GM21360 (cell line): ENCODE results near the gene TFF1.

ENCODE experiments used
- ATAC-seq: cut with Tn5 transposase; IDR thresholded peaks from one replicate; pipeline ENCODE4 v1.9.1; 2021; ENCODE audit warnings: mild to moderate bottlenecking, moderate library complexity; ENCODE audit not compliant: unreplicated experiment

The TFF1 gene

DNA sequence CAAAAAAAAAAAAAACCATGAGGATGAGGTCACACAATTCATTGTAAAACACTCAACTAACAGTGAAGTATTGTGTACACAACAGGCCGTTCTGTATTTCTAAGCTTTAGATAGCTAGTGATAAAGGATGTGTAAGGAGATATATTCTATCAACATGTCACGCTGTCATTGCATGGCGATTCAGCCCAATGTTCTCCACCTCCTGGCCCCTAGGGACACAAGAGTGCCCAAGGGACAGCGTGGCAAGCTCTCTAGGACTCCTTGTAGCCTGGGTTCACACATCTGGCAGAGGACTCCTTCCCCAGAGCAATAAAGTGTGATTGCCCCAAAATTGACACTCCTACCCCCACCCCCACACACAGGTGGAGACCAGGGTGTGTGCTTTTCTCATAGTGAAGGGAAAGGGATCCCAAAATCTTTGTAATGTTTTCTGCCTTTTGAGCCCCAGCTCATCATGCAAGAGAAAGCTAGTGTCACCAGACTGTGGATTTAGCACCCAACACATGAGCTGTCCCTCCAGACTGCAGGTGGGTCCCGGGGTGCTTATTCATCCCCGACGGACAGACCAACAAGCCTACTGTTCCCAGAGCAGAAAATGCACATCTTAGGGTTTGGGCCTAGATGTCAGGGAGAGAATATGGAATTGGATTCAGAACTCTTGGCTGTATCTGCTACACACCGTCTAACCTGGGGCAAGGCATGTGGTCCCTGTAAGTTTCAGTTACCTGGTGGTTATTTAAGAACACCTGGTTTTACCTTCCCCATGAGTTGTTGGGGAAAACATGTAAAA is 18.0 kb upstream of the TFF1 start:
- ATAC-seq = no peak

DNA sequence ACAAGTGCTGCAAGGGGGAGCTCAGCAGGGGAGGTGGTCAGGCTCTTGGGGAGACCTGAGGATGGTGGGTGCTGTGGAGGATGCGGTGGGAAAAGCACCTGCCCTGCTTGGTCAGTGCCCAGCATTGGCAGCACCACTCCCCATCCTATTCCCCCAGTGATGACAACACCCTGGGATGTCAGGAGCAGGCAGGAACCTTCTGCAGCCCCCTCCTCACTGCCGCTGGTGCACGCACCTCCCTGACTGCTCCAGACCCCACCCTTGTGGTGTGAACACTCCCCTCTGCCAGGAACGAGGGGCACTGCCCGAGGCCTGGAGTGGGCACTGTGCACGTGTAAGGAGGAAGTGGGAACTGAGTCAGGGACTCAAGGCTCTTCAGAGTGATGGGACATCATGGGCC is 17.0 kb upstream of the TFF1 start:
- no peak for ATAC-seq

DNA sequence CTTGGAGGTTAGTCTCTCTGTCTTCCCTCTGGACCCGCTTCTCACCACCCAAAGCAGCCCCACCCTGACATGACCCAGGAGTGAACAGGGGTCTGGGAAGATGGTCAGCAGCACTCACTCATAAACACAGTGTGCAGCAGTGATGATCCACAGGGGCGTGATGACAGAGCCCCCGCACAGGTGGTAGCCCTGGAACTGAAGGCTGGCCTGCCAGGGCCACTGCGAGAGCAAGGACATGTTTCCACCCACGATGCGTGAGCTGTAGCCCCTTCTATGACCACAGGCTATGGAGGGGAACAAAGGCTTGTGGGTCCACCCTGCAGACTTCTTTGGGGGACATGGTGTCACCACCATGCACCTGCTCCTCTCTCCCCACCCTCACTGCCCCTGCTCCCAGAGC is 16.6 kb upstream of the TFF1 start:
- no peak for ATAC-seq

DNA sequence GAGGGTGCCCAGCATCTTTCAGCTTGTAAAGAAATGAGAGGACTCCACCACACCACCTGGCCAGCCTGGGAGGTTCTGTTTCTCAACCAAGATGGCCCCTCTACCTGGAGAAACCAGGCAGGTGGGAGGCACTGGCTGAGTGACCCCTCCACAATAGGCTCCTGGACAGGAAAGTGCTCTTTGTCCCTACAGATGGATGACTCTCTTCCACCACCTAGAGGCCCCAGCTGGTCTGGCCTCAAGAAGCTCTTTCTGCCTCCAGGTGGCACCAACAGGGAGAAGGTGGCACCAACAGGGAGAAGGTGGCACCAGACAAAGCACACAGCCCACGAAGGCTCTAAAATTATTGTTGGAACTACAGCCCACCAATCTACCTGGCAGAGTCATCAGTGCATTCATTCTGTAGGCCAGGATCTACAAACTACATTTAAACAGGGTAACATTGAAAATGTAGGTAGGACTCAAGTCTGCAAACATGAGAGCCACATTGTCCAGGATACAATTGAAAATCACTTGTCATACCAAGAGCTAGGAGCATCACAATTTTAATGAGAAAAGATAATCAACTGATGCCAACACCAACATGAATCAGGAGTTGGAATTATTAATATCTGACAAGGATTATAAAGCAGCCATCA is 15.1 kb upstream of the TFF1 start:
- ATAC-seq = no peak

DNA sequence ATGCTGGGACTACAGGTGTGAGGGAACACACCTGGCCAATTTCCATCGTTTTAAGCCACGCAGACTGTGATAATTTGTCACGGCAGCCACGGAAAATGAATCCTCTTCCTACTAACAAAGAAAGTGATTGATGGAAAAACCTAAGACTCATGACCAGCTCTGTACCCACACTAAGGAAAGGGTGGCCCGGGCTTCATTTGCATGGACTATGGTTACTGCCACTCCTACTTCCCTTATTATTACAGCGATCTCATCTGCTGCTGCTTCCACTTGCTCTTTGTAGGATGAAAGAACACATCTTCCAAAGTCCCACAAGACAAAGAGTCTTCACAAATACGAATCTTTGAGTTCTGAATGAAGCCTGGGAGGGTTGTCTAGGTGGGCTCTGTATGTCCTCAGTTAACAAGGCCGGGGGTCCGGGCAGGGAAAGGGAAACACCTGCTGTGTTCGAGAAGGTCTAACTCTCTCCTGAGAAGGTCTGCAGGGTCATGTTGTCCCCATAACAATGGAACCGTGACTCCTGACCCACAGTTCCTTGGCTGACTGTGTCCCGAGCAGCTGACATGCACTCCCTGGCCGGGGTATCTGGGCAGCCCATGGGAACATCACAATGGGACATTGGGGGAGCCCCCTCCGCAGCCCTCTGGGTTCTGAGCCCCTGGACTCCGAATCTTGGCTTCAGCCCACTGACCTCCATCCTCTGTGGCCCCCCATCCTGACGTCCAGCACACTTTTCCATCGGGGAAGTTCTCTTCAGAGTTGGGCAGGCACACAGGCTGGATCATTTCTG is 13.3 kb upstream of the TFF1 start:
- no peak for ATAC-seq

DNA sequence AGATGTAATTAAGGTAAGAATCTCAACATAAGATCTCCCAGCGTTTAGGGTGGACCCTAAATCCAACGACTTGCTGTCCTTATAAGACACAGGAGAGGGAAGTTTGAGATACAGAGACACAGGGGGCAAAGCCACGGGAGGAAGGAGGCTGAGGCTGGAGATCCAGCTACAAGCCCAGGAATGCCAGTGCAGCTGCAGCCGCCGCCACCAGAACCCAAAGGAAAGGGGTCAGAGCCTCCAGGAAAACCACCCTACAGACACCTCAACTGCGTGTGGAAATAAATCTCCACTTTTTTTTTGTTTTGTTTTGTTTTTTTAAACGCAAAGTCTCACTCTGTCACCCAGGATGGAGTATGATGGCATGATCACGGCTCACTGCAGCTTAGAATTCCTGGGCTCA is 12.1 kb upstream of the TFF1 start:
- ATAC-seq = no peak

DNA sequence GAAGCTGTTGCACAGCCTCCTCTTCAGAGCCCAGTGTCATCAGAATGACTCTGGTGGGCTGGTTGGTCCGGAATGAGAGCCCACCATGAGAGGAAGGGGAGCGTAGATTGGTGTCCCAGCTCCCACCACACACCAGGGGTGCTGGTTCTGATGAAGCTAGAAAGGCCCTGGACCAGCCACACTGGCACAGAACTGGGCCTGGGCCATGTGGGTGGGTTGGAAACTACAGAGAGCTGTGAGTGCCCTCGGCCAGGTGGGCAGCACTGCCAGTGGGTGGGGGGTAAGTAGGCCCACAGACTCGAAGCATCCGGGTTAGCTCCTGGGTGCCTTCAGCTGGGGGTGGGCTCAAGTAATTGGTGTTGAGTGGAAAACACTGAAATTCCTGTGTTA is 11.6 kb upstream of the TFF1 start:
- no peak for ATAC-seq

DNA sequence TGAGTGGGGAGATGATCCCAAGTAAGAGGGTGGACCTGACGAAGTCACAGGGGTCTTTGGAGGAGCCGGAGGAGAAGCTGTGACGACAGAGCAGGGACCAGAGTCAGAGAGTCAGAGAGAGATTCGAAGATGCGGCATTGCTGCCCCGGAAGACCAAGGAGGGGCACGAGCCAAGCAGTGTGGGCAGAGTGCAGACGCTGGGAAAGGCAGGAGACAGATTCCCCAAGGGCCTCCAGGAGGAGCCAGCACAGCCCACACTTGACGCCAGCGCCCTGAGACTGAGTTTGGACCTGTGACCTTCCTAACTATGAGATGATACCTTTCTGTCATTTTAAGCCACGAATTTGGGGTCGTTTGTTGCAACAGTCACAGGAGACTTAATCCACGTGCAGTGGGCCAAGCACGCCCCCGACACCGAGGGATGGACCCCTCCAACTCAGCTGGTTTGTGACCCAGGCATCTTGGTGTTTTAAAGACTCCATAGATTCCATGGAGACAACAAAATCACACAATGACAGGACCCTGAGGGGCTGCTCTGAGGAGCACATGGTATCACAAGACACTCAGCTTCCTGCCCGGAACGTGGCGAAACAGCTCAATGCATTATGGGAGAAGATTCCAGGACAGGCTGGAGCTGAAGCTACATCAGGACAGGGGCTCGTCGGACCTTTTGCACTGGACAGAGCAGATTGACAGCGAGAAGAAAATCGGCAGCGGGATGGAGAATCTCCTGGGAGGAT is 11.0 kb upstream of the TFF1 start:
- no peak for ATAC-seq

DNA sequence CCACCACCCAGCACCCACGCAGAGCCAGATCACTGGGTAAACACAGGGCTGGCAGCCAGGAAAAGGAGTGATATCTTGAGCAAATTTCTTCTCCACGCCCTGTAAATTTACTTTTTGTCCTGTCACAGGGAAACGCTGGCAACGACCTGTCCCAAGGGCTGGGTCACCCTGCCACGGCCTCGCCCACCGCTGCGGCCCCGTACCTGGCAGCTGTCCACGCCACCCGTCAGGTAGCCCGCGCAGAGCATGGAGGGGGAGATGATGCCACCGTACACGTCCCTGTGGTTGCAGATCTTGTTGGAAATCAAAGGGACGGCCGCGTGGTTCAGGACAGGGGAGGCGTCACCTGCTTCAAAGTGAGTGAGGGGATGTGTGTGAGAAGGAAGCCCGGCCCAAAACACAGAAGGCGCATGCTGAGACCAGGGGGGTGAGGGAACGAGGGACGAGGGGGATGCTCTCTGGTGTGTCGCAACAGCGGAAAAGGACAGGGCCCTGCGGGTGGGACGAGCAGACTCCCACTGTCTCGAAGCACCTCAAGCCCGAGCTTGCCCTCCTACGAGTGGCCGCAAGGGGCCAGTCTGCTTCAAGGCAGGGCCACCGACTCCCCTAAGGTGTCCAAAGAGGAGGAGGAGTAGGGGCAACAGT is 10.1 kb upstream of the TFF1 start:
- ATAC-seq = no peak

DNA sequence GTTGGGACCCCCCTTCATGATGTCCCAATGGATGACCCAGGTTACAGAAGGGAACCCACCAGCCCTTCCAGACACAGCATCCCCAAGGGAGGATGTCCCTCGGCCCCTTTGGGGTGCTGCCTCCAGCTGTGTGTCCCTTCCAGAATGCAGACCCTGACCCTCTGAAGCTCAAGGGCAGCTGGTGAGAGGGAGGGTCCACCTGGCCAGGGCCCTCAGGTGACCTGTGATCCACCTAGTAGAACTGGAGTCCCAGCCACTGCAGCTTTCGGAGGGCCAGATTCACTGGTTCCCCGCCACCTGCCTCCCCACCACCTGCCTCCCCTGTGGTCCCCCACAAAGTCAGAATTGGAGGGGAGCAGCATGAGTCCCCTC is 9.6 kb upstream of the TFF1 start:
- no peak for ATAC-seq

DNA sequence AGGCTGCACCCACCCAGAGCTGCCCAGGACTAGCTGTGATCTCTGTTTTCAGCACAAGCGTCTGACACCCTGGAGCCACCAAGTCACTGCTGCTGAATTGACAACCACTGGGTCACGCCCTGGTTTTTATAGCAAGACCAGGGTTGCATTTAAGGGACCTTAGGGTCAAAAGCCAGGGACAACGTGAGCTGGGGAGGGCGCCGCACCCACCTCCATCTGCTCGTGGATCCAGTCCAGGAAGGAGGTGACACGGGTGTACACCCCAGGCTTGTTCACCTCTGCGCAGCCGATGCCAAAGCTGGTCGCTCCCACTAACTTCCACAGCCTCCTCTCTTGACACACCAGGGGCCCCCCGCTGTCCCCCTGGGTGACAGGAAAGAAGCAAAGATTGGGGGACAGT is 9.2 kb upstream of the TFF1 start:
- no peak for ATAC-seq

DNA sequence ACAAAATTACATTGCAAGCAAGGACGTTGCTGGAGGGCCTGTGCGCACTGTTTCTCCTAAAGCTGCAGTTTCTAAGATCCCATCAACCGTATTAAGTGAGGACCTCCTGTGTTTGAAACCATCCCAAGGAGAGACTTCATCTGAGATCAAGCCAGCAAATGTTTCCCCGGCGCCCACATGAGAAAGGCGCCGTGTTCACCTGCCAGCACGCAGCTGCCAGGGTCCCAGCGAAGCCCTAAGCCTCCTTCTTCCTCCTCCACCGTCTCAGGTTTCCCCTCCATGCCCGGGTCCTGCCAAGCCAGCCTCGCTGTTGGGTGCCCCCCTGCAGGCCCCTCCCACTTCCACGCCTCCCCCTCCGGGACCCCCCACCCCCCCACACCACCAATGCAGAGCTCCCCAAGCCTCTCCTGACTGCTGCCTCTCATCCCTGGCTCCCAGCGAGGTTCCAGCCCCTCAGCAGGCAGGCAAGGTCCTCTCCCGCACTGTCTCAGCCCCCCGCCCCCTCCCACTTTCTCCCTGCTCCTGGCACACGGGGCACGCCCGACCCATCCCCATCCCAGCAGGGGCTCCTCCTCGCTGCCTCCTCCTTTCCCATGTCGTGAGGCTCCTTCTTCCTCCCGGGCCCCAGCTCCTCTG is 8.6 kb upstream of the TFF1 start:
- ATAC-seq = no peak

DNA sequence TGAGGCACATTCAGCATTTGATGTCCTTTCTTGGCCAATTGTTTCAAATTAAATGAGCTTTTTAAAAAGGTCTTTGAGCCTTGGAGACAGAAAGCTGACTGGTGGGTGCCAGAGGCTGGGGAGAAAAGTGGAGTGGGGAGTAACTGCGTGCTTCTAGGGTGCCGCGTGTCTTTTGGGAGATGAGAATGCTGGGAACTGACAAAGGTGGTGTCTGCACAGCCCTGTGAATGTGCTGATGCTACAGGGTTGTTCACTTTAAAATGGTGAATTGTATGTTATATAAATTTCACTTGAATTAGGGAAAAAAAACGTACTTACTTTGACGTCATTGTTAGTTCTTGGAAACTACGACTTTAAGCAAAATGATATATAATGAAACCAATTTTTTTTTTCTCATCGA is 8.1 kb upstream of the TFF1 start:
- no peak for ATAC-seq

DNA sequence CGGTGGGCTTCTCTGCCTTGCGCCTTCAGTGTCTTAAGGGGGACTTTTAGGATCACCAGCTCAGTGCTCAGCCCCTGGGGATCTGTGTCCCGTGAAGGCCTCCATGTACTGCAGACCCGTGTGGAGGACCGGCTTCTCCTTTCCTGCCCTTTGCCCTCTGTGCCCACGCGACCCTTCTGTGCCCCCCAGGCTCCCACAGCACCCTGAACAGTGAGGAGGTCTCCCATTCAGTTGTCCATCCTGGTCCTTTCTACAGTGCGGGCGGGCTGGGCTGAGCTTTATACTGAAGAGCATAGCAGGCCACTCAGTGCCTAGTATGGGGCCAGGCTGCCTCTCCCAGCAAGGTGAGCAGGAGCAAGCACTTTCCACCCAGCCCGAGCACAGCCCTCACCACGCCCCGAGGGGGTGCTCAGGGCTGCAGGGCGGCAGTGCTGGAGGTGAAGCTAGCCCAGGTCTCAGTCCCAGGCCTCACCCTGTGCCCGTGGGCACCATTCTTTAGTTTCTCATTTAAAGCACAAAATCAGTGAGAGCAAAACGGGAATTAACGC is 7.6 kb upstream of the TFF1 start:
- ATAC-seq = no peak

DNA sequence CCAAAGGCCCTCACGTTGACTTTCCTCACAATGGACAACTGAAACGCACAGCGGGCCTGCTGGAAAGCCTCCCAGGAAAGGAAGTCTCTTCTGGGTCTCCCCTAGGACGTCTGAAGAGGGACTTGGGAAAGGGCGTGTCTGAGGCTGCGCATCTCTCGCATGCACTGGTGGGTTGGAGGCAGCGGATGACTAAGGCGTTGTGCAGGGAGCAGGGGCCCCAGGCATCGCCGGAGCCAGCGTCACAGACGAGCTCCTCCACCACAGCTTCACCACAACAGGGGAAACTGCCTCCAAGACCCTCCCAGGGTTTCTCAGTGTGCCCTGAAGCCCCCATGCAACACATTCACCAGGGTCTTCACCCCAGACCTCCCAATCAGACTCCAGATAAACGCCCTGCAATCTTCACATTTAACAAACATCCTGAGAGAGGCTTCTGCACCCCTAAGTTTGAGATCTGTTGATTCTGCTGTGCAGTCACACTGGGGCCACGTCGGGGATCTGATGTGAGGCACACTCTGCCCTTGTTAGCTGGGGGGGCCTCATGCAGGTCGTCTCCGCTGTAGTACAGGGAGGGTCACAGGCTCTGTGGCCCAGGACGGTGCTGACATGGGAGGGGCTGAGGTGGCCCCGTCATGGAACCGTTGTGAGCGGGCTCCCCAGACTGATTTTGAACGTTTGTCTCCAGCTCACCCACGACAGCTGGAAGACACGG is 7.0 kb upstream of the TFF1 start:
- ATAC-seq = no peak

DNA sequence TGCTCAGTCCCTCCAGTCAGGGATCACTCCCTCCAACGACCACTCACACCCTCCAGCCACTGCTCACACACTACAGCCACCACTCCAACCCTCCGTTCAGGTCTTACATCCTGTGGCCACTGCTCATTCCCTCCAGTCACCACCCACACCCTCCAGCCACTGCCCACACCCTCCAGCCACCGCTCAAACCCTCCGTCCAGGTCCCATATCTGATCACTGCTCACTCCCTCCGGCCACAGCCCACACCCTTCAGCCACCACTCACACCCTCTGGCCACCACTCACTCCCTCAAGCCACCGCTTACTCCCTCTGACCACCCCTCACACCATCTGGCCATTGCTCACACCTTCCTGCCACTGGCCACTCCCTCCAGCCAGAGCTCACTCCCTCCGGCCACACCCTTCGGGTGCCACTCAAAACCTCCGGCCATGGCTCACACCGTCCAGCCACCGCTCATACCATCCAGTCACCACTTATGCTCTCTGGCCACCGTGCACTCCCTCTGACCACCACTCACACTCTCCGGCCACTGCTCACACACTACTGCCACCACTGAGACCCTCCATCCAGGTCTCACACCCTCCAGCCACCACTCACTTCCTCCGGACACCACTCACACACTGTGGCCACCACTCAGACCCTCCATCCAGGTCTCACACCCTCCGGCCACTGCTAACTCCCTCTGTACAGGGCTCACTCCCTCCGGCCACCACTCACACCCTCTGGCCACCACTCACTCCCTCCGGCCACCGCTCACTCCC is 4.7 kb upstream of the TFF1 start:
- no peak for ATAC-seq

DNA sequence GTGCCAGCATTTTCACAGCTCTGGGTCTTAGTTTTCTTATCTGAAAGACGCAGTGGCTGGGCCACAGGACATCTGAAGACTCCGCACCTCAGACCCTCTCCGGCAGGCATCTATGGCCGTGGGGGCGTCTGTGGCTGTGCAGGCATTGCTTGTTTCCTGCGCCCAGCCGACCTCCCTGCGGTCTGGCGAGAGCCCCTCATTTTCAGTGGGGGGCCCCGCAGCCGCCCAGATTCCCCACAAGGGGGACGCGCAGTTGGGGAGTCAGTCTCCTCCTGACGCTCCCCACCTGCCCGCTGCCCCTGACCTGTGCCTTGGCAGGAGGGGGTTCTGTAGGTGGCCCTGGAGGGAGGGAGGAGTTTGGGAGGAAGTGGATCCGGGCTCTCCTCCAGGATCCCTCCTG is 3.5 kb upstream of the TFF1 start:
- no peak for ATAC-seq

DNA sequence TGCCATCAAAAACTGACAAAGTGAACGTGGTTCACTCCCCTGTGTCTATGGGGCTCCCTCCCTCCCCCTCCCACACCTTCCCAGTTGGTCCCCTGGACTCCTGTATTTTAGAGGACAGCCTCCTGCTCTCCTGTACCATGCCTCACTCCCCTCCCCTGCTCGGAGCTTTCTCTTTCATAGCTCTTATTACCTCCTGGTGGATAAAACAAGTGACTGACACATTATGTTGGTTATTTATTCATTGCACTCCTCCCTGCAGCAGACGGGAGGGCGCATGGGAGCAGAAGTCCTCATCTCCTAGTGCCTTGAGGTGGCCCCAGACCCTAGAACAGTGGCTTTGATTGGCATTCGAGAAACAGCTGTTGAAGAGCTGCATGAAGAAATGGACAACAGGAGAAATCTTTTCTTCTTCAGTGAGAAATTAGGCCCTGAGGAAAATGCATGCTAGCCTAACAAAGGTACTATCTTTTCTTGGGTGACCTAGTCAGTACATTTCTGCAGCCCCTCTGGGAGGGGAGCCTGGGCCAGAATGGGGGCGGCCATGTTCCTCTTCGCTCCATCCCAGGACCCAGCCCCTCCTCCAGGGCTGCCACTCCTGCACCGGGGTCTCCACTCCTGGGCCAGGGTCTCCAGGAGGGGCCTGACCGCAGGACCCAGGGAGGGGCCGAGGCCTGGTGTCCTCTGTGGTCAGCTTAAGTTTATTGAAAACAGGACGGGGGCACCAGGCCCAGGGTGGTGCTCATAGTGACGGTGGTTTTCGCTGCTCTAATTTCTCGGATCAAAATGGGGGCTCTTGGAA is 1.2 kb upstream of the TFF1 start:
- no peak for ATAC-seq
